H1 (cell line): ENCODE measurements around the gene UBE2L6. TPM values are rescaled to one million over a fixed set of nuclear protein-coding genes. Genes with fewer than 3 reads are reported as not detected.

Source experiments
- CTCF ChIA-PET: fragments of 300-600 bp; sonication (Branson Sonifier 250); formaldehyde crosslinking; loops from one replicate; lab custom pipeline; 2021; ENCODE audit not compliant: partially characterized antibody; lab: Charles Lee
- POLR2A ChIA-PET: fragments of 300-600 bp; sonication (Branson Sonifier 250); formaldehyde crosslinking; loops from one replicate; lab custom pipeline; 2021; ENCODE audit warnings: inconsistent platforms; ENCODE audit not compliant: partially characterized antibody; lab: Charles Lee
- DNase-seq, 2 experiments: peaks; one replicate each; pipeline versions ENCODE4 v3.0.0 to v3.0.0-alpha.2; 2010 to 2022; ENCODE audit warnings: low spot score in 2 of 2, low read depth in 1 of 2, mixed read lengths in 1 of 2
- FAIRE-seq: peaks from 2 replicates; lab custom pipeline; 2011; peaks lifted over from hg19 to GRCh38; lab: Jason Lieb, UNC
- H2AFZ ChIP-seq: 2 replicates; pipeline ENCODE4 v1.8.1; 2012; ENCODE audit warnings: low read length, inconsistent platforms
- H2AK5ac ChIP-seq: 2 replicates; pipeline ENCODE4 v1.6.1; 2013; ENCODE audit warnings: low read depth, low read length
- H2BK120ac ChIP-seq: replicated peaks from 2 replicates; pipeline ENCODE3; 2013; ENCODE audit warnings: low read depth, low read length, inconsistent platforms
- H2BK12ac ChIP-seq: 2 replicates; pipeline ENCODE4 v1.6.1; 2013; ENCODE audit warnings: low read depth, low read length
- H2BK15ac ChIP-seq: 2 replicates; pipeline ENCODE4 v1.6.1; 2013; ENCODE audit warnings: low read length
- H2BK20ac ChIP-seq: 2 replicates; pipeline ENCODE4 v1.6.1; 2013; ENCODE audit warnings: low read length
- H2BK5ac ChIP-seq: 2 replicates; pipeline ENCODE4 v1.6.1; 2013; ENCODE audit warnings: low read depth, low read length
- H3K14ac ChIP-seq: 2 replicates; pipeline ENCODE4 v1.6.1; 2013; ENCODE audit warnings: inconsistent platforms; ENCODE audit not compliant: insufficient read length
- H3K18ac ChIP-seq: 2 replicates; pipeline ENCODE4 v1.6.1; 2013; ENCODE audit warnings: low read length; ENCODE audit errors: extremely low read depth
- H3K23ac ChIP-seq: 2 replicates; pipeline ENCODE4 v1.6.1; 2013; ENCODE audit warnings: inconsistent platforms; ENCODE audit not compliant: insufficient read length
- H3K23me2 ChIP-seq: 2 replicates; pipeline ENCODE4 v1.6.1; 2013; ENCODE audit warnings: low read depth, low read length
- H3K27ac ChIP-seq: 2 replicates; pipeline ENCODE4 v1.6.1; 2011; ENCODE audit warnings: low read depth, low read length, inconsistent platforms
- H3K27me3 ChIP-seq, 4 experiments: replicated peaks in 1 of 4; 1 replicate in 1 of 4; 2 replicates in 3 of 4; pipeline versions ENCODE4 v1.6.1 to v1.8.1; 2011 to 2013; ENCODE audit warnings: low read length in 3 of 4, mild to moderate bottlenecking in 3 of 4, inconsistent platforms in 2 of 4, mixed read lengths in 2 of 4, moderate library complexity in 1 of 4; ENCODE audit not compliant: control insufficient read depth in 3 of 4, insufficient read depth in 3 of 4; ENCODE audit errors: extremely low read depth in 1 of 4
- H3K36me3 ChIP-seq, 4 experiments: 2 replicates each; pipeline versions ENCODE4 v1.6.1 to v1.8.1; 2011 to 2013; ENCODE audit warnings: mild to moderate bottlenecking in 4 of 4, low read length in 3 of 4, moderate library complexity in 2 of 4, control low read depth in 1 of 4, inconsistent platforms in 1 of 4; ENCODE audit not compliant: insufficient read depth in 4 of 4, control insufficient read depth in 2 of 4
- H3K4ac ChIP-seq: replicated peaks from 2 replicates; pipeline ENCODE3; 2013; ENCODE audit warnings: low read length, low read depth, mixed read lengths, inconsistent platforms; ENCODE audit not compliant: insufficient read length
- H3K4me1 ChIP-seq, 4 experiments: replicated peaks in 1 of 4; 1 replicate in 1 of 4; 2 replicates in 3 of 4; pipeline versions ENCODE4 v1.6.1 to v1.8.1; 2011 to 2013; ENCODE audit warnings: low read length in 3 of 4, inconsistent platforms in 2 of 4, mixed read lengths in 1 of 4; ENCODE audit not compliant: insufficient read depth in 4 of 4, control insufficient read depth in 3 of 4
- H3K4me2 ChIP-seq, 2 experiments: 2 replicates each; pipeline versions ENCODE4 v1.6.1 to v1.8.1; 2011 to 2013; ENCODE audit warnings: low read depth in 2 of 2, low read length in 2 of 2, control low read depth in 1 of 2, inconsistent platforms in 1 of 2, mild to moderate bottlenecking in 1 of 2; ENCODE audit not compliant: insufficient read depth in 1 of 2
- H3K4me3 ChIP-seq, 4 experiments: fragments of 200-600, 300-600 bp in 1 of 4; sonication (generic), shearing (Covaris generic), sonication (Bioruptor Twin) in 1 of 4; 2 replicates each; pipeline versions ENCODE4 v1.5.1 to v1.8.1; 2011 to 2016; ENCODE audit warnings: low read length in 4 of 4, low read depth in 3 of 4, control low read depth in 2 of 4, inconsistent platforms in 2 of 4, mild to moderate bottlenecking in 2 of 4, mixed read lengths in 1 of 4, moderate library complexity in 1 of 4; ENCODE audit not compliant: insufficient read depth in 2 of 4; ENCODE audit errors: extremely low read depth in 1 of 4
- H3K56ac ChIP-seq: replicated peaks from 2 replicates; pipeline ENCODE3; 2013; ENCODE audit warnings: low read depth, mild to moderate bottlenecking, mixed read lengths, low read length, inconsistent platforms; ENCODE audit not compliant: insufficient read length
- H3K79me1 ChIP-seq: 2 replicates; pipeline ENCODE4 v1.6.1; 2013; ENCODE audit warnings: low read depth, low read length, control low read depth
- H3K79me2 ChIP-seq, 2 experiments: 2 replicates each; pipeline versions ENCODE4 v1.6.1 to v1.8.1; 2012 to 2013; ENCODE audit warnings: low read length in 2 of 2, mild to moderate bottlenecking in 2 of 2, inconsistent platforms in 1 of 2; ENCODE audit not compliant: insufficient read depth in 2 of 2, control insufficient read depth in 1 of 2
- H3K9ac ChIP-seq, 4 experiments: replicated peaks in 1 of 4; 1 replicate in 1 of 4; 2 replicates in 3 of 4; pipeline versions ENCODE4 v1.6.1 to v1.8.1; 2011 to 2013; ENCODE audit warnings: low read depth in 3 of 4, low read length in 3 of 4, control low read depth in 2 of 4, mild to moderate bottlenecking in 2 of 4, moderate library complexity in 2 of 4, inconsistent platforms in 1 of 4; ENCODE audit errors: extremely low read depth in 1 of 4
- H3K9me3 ChIP-seq, 2 experiments: 2 replicates each; pipeline versions ENCODE4 v1.6.1 to v1.8.1; 2012 to 2013; ENCODE audit warnings: mild to moderate bottlenecking in 2 of 2, moderate library complexity in 2 of 2, control low read depth in 1 of 2, inconsistent platforms in 1 of 2, low read depth in 1 of 2, low read length in 1 of 2, mixed read lengths in 1 of 2; ENCODE audit not compliant: insufficient read depth in 2 of 2
- H4K20me1 ChIP-seq, 2 experiments: replicated peaks in 1 of 2; 2 replicates each; pipeline versions ENCODE3 to v1.8.1; 2011 to 2013; ENCODE audit warnings: inconsistent platforms in 2 of 2, low read length in 2 of 2, mild to moderate bottlenecking in 1 of 2; ENCODE audit not compliant: insufficient read depth in 2 of 2, control insufficient read depth in 1 of 2
- H4K5ac ChIP-seq: 2 replicates; pipeline ENCODE4 v1.6.1; 2013; ENCODE audit warnings: low read length, low read depth, mixed read lengths, inconsistent platforms; ENCODE audit not compliant: insufficient read length
- H4K8ac ChIP-seq: 2 replicates; pipeline ENCODE4 v1.8.0; 2013; ENCODE audit warnings: mild to moderate bottlenecking, moderate library complexity, low read length, inconsistent platforms; ENCODE audit not compliant: insufficient read depth; ENCODE audit errors: extremely low read depth
- H4K91ac ChIP-seq: replicated peaks from 2 replicates; pipeline ENCODE3; 2013; ENCODE audit warnings: low read length, mixed read lengths, inconsistent platforms; ENCODE audit not compliant: insufficient read length
- EP300 ChIP-seq, 2 experiments: IDR thresholded peaks; 1 replicate in 1 of 2; 2 replicates in 1 of 2; pipeline ENCODE4 v1.6.1; 2011 to 2012; ENCODE audit warnings: low read depth in 2 of 2, low read length in 2 of 2, mild to moderate bottlenecking in 2 of 2, borderline replicate concordance in 1 of 2, inconsistent platforms in 1 of 2, moderate library complexity in 1 of 2
- KDM5A ChIP-seq: fragments of 200-600 bp; IDR thresholded peaks from 2 replicates; pipeline ENCODE4 v1.7.1; 2012; ENCODE audit warnings: mild to moderate bottlenecking, low read length, inconsistent platforms, mixed read lengths
- MAFK ChIP-seq: IDR thresholded peaks from 2 replicates; pipeline ENCODE4 v1.6.1; 2012; ENCODE audit warnings: low read depth, mild to moderate bottlenecking, improper control_type of control experiment, low read length
- SP4 ChIP-seq: IDR thresholded peaks from 2 replicates; pipeline ENCODE4 v1.6.1; 2012; ENCODE audit warnings: low read length, inconsistent platforms
- ZNF274 ChIP-seq: IDR thresholded peaks from 2 replicates; pipeline ENCODE4 v1.7.0; 2012; ENCODE audit warnings: low read length, borderline replicate concordance; ENCODE audit errors: extremely low read depth
- WGBS, 2 experiments: shearing (Covaris generic) in 1 of 2; methylation state at CpG; one replicate each; pipeline versions ENCODE4 v1.1.6 to v1.1.7; 2013 to 2015; ENCODE audit warnings: low lambda C conversion rate in 2 of 2, mixed read lengths in 2 of 2, inconsistent platforms in 1 of 2, low coverage in 1 of 2, missing lambda C conversion rate in 1 of 2; ENCODE audit not compliant: insufficient replicate concordance in 2 of 2, insufficient coverage in 1 of 2, insufficient read length in 1 of 2; ENCODE audit errors: extremely low coverage in 1 of 2, missing lambda C conversion rate in 1 of 2; 5-methylcytosine and 5-hydroxymethylcytosine counted together
- polyA plus RNA-seq, 7 experiments: library from polyadenylated mRNA; depleted of rRNA in 3 of 7; stranded (reverse) in 5 of 7; unstranded in 2 of 7; fragments of >200 nt in 5 of 7; fragments of 200-250 nt in 2 of 7; gene quantifications; 1 replicate in 5 of 7; 2 replicates in 1 of 7; 4 replicates in 1 of 7; pipeline versions ENCODE4 v1.2.1 to v1.2.3, GENCODE V29; 2011 to 2013; ENCODE audit warnings: missing spikeins in 2 of 7, mixed read lengths in 2 of 7
- total RNA-seq: library from RNA; stranded (reverse); fragmentation: NEBNext Ultra II Directional; extraction: Animal tissue kit (Norgen Biotek cat#: 25700); gene quantifications from 2 replicates; pipeline ENCODE4 v1.2.1, GENCODE V29; 2021

Gene UBE2L6
- total and polyA plus RNA-seq, 2 of the 8 experiments (the other 6 are each of a cell fraction or from before 2014, with no cell fraction given): 67.8 to 89.2 TPM

DNA sequence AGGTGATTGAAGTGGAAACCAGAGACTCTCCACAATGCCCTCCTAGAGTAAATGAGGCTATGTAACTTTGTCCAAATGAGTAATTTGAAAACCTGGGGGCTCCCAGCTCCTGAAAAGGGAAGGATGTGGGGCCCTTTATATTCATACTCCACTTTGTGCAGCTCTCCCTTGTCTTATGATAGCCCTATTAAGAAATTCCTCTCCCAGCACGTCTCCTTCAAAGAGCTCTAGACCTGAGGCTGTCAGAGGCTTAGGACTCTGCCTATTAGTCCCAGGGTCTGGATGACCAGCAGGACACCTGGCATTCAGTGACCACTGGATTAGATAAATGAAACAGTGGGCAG lies 54.0 kb downstream of the UBE2L6 start:
- ChIA-PET POLR2A (interaction anchor here (1.1 to 8.4 kb wide), 13 partner anchors 8 to 228 kb away, joined by 3 to 110 read pairs (median 33); partner anchors contain the start of genes RTN4RL2, SELENOH, TIMM10 and YPEL4), CTCF (interaction anchor here (0.9 to 25.4 kb wide), 6 partner anchors 14 to 168 kb away, joined by 3 to 1146 read pairs (median 6); partner anchors contain the start of gene TIMM10)
- Histone ChIP-seq H4K91ac (no peak overlapping the region), H3K23ac (no peak overlapping the region), H4K8ac (no peak overlapping the region), H3K27me3 (peaks cover 0 to 21% (median 10%) of the 10 kb centered on the region in 4 experiments; a peak in 4 of 7 replicates), H3K27ac (no peak overlapping the region), H3K23me2 (peaks cover 19% of the 10 kb centered on the region; the same call in 1 of the 2 replicates), H3K4me1 (peaks cover 3 to 10% (median 5%) of the 10 kb centered on the region in 4 experiments), H3K36me3 (no peaks in the 10 kb centered on the region), H3K4me3 (peak overlapping the region; percentile 49 to 76 (median 68); a peak in 4 of 8 replicates), H2BK5ac (no peak overlapping the region), H2BK120ac (no peak overlapping the region), H3K4me2 (peak overlapping the region; percentile 56 to 95), H3K79me1 (peaks cover 2% of the 10 kb centered on the region; the same call in 1 of the 2 replicates), H2AK5ac (peak overlapping the region; percentile 13; the same call in 1 of the 2 replicates), H2BK20ac (no peak overlapping the region), H2AFZ (no peak overlapping the region), H2BK12ac (no peak overlapping the region), H3K18ac (no peak overlapping the region), H2BK15ac (no peak overlapping the region), H4K5ac (no peak overlapping the region), H3K9ac (no peak overlapping the region; a peak in 1 of 7 replicates), H3K14ac (no peak overlapping the region), H3K79me2 (peaks cover 0 to 19% of the 10 kb centered on the region in 2 experiments; a peak in 3 of 4 replicates), H3K9me3 (no peaks in the 10 kb centered on the region), H4K20me1 (peaks cover 2 to 3% of the 10 kb centered on the region in 2 experiments), H3K4ac (no peak overlapping the region), H3K56ac (no peak overlapping the region)
- FAIRE-seq (no peak), DNase-seq (no peak)
- TF ChIP-seq ZNF274 (no peak), KDM5A (no peak), EP300 (IDR thresholded peaks at IDR 0.05; ENCODE audit: borderline replicate concordance in 1 of 2, low read depth in 2 of 2, low read length in 2 of 2) (no peak), MAFK (no peak), SP4 (no peak)
- 50% methylated on average over 1 of the region's 1 CpG; no CpG with 5 or more reads in 1 of the 2 experiments for WGBS, 2 experiments
